GM23338 (cell line): ENCODE measurements around the gene MYRF. TPM values are rescaled to one million over a fixed set of nuclear protein-coding genes. Genes with fewer than 3 reads are reported as not detected.

Source experiments
- ATAC-seq: fragments of 200-7000 bp; cut with Tn5 transposase; 3 replicates; pipeline ENCODE4 v1.9.1; 2020
- DNase-seq: peaks from one replicate; pipeline ENCODE4 v3.0.0-alpha.2; 2015; ENCODE audit warnings: low spot score
- H2AFZ ChIP-seq: fragments of 200-600 bp; sonication (generic); 2 replicates; pipeline ENCODE4 v1.8.0; 2016; ENCODE audit warnings: antibody characterized with exemption, mild to moderate bottlenecking, moderate library complexity
- H3F3A ChIP-seq: fragments of 200-600 bp; sonication (generic); replicated peaks from 2 replicates; pipeline ENCODE4 v1.8.0; 2017; ENCODE audit warnings: antibody characterized with exemption, mixed run types, low read depth
- H3K27ac ChIP-seq: fragments of 200-600 bp; sonication (generic); 2 replicates; pipeline ENCODE4 v1.6.1; 2016; ENCODE audit warnings: low read depth
- H3K27me3 ChIP-seq: fragments of 200-600 bp; sonication (generic); 2 replicates; pipeline ENCODE4 v1.8.0; 2016; ENCODE audit warnings: mild to moderate bottlenecking, mixed run types, moderate library complexity; ENCODE audit not compliant: insufficient read depth
- H3K36me3 ChIP-seq: fragments of 200-600 bp; sonication (generic); 2 replicates; pipeline ENCODE4 v1.8.0; 2016; ENCODE audit warnings: mild to moderate bottlenecking; ENCODE audit not compliant: insufficient read depth
- H3K4me1 ChIP-seq: fragments of 200-600 bp; sonication (generic); 2 replicates; pipeline ENCODE4 v1.8.0; 2016; ENCODE audit warnings: mild to moderate bottlenecking, moderate library complexity; ENCODE audit not compliant: insufficient read depth
- H3K4me2 ChIP-seq: fragments of 200-600 bp; sonication (generic); 2 replicates; pipeline ENCODE4 v1.7.1; 2017; ENCODE audit warnings: mixed run types
- H3K4me3 ChIP-seq: fragments of 200-600 bp; sonication (generic); 2 replicates; pipeline ENCODE4 v1.6.1; 2016; ENCODE audit warnings: mixed run types
- H3K79me2 ChIP-seq: fragments of 200-600 bp; sonication (generic); replicated peaks from 2 replicates; pipeline ENCODE4 v1.8.0; 2017; ENCODE audit warnings: mild to moderate bottlenecking; ENCODE audit not compliant: insufficient read depth
- H3K9me2 ChIP-seq: fragments of 200-600 bp; sonication (generic); 2 replicates; pipeline ENCODE4 v1.8.0; 2017; ENCODE audit not compliant: insufficient read depth
- H4K20me1 ChIP-seq: fragments of 200-600 bp; sonication (generic); replicated peaks from 2 replicates; pipeline ENCODE4 v1.8.0; 2017; ENCODE audit warnings: mild to moderate bottlenecking; ENCODE audit not compliant: insufficient read depth
- H3K27ac Mint-ChIP-seq: 2 replicates; pipeline ENCODE4 v1.8.0; 2020; ENCODE audit warnings: inconsistent platforms, mild to moderate bottlenecking, moderate library complexity, mixed read lengths
- H3K27me3 Mint-ChIP-seq: 3 replicates; pipeline ENCODE4 v1.8.0; 2022; ENCODE audit warnings: low read depth, mild to moderate bottlenecking, moderate library complexity, mixed read lengths, inconsistent platforms; ENCODE audit not compliant: insufficient read depth, poor library complexity
- H3K36me3 Mint-ChIP-seq: 3 replicates; pipeline ENCODE4 v1.8.0; 2021; ENCODE audit warnings: low read depth, mild to moderate bottlenecking, inconsistent platforms, moderate library complexity, mixed read lengths
- H3K4me1 Mint-ChIP-seq: 3 replicates; pipeline ENCODE4 v1.8.0; 2020; ENCODE audit warnings: mild to moderate bottlenecking, inconsistent platforms, mixed read lengths
- H3K4me3 Mint-ChIP-seq: 3 replicates; pipeline ENCODE4 v1.8.0; 2021; ENCODE audit warnings: moderate library complexity, mild to moderate bottlenecking, inconsistent platforms, mixed read lengths
- H3K9me3 Mint-ChIP-seq: 3 replicates; pipeline ENCODE4 v1.8.0; 2020; ENCODE audit warnings: moderate library complexity, mild to moderate bottlenecking, inconsistent platforms, mixed read lengths
- CREB1 ChIP-seq: fragments of 250-450 bp; sonication (Bioruptor Pico); IDR thresholded peaks from 2 replicates; pipeline ENCODE4 v1.5.0; 2020; ENCODE audit warnings: low read depth, mild to moderate bottlenecking, moderate library complexity
- CTCF ChIP-seq, 2 experiments: fragments of 200-600 bp in 1 of 2; sonication (generic) in 1 of 2; conservative IDR thresholded peaks; 2 replicates each; pipeline versions ENCODE4 v1.5.1 to v1.6.1; 2016 to 2017; ENCODE audit warnings: antibody characterized with exemption in 2 of 2, low read depth in 2 of 2, mild to moderate bottlenecking in 2 of 2, moderate library complexity in 1 of 2
- ETS1 ChIP-seq: IDR thresholded peaks from 2 replicates; pipeline ENCODE4 v1.6.1; 2016; ENCODE audit warnings: antibody characterized with exemption
- EZH2phosphoT487 ChIP-seq: fragments of 200-600 bp; sonication (generic); IDR thresholded peaks from one replicate; pipeline ENCODE4 v1.8.1; 2018; ENCODE audit warnings: antibody characterized with exemption; ENCODE audit not compliant: unreplicated experiment
- JUNB ChIP-seq: IDR thresholded peaks from one replicate; pipeline ENCODE4 v1.6.1; 2016; ENCODE audit warnings: antibody characterized with exemption; ENCODE audit not compliant: unreplicated experiment
- NANOG ChIP-seq: IDR thresholded peaks from 2 replicates; pipeline ENCODE4 v1.6.1; 2016; ENCODE audit warnings: antibody characterized with exemption, borderline replicate concordance
- POLR2AphosphoS5 ChIP-seq: IDR thresholded peaks from 2 replicates; pipeline ENCODE4 v1.6.1; 2016; ENCODE audit warnings: antibody characterized with exemption, low read depth
- REST ChIP-seq: IDR thresholded peaks from one replicate; pipeline ENCODE4 v1.6.1; 2018; ENCODE audit warnings: antibody characterized with exemption; ENCODE audit not compliant: unreplicated experiment
- STAT1 ChIP-seq: IDR thresholded peaks from one replicate; pipeline ENCODE4 v1.6.1; 2016; ENCODE audit warnings: antibody characterized with exemption; ENCODE audit not compliant: unreplicated experiment
- ZNF114 ChIP-seq: fragments of 250-450 bp; sonication (Bioruptor Pico); IDR thresholded peaks from 2 replicates; pipeline ENCODE4 v1.5.0; 2020; ENCODE audit warnings: mild to moderate bottlenecking, moderate library complexity
- ZNF462 ChIP-seq: fragments of 250-450 bp; sonication (Bioruptor Pico); IDR thresholded peaks from 2 replicates; pipeline ENCODE4 v1.5.0; 2020; ENCODE audit warnings: mild to moderate bottlenecking, moderate library complexity
- polyA plus RNA-seq: library from polyadenylated mRNA; unstranded; fragments of >200 nt; fragmentation: Nextera tagmentation; extraction: Ambion mirVana; gene quantifications from 2 replicates; pipeline ENCODE4 v1.2.1, GENCODE V29; 2016
- total RNA-seq: library from RNA; depleted of rRNA; stranded (reverse); fragments of >200 nt; shearing (Covaris generic); gene quantifications from 2 replicates; pipeline ENCODE4 v1.2.3, GENCODE V29; 2014

MYRF gene
- total and polyA plus RNA-seq, 2 experiments from 2014 or later, result 1.9 to 5.5 TPM

- ATAC-seq (peak; percentile 9), DNase-seq (no peak)
- no peaks in the 10 kb centered on the region for H3K9me2 ChIP-seq
- no peaks in the 10 kb centered on the region; the same call in 2 of the 3 replicates for H3K36me3 Mint-ChIP-seq
- H3K4me1 ChIP-seq, result peaks cover 23% of the 10 kb centered on the region
- H3K4me1 Mint-ChIP-seq, result peaks cover 31% of the 10 kb centered on the region
- H2AFZ ChIP-seq, result peak overlapping the region; percentile 94; the same call in 1 of the 2 replicates
- H3K27ac Mint-ChIP-seq, result no peak overlapping the region
- H3K4me2 ChIP-seq, result peak overlapping the region; percentile 89
- H4K20me1 ChIP-seq, result peaks cover 3% of the 10 kb centered on the region; the same call in 1 of the 2 replicates
- no peaks in the 10 kb centered on the region for H3K79me2 ChIP-seq
- peak overlapping the region; percentile 71 for H3K4me3 Mint-ChIP-seq
- H3K27me3 ChIP-seq, result peaks cover 32% of the 10 kb centered on the region
- no peak overlapping the region for H3K27ac ChIP-seq
- no peaks in the 10 kb centered on the region for H3K9me3 Mint-ChIP-seq
- peaks cover 33% of the 10 kb centered on the region for H3K27me3 Mint-ChIP-seq
- H3F3A ChIP-seq, result peaks cover 4% of the 10 kb centered on the region; the same call in 1 of the 2 replicates
- H3K4me3 ChIP-seq, result peak overlapping the region; percentile 71
- TF ChIP-seq NANOG, result no peak
- no peak for TF ChIP-seq ZNF462 (CRISPR knock-in tag)
- no peak for TF ChIP-seq JUNB
- TF ChIP-seq CREB1, result no peak
- no peak for TF ChIP-seq POLR2AphosphoS5
- no peak for TF ChIP-seq REST
- TF ChIP-seq EZH2phosphoT487, result no peak
- TF ChIP-seq CTCF (conservative IDR thresholded peaks at IDR 0.05; ENCODE audit: low read depth in 2 of 2), result no peak
- no peak for TF ChIP-seq ZNF114 (CRISPR knock-in tag)
- TF ChIP-seq ETS1, result no peak
- no peak for TF ChIP-seq STAT1
- H3K36me3 ChIP-seq, result no peaks in the 10 kb centered on the region
Observed at GRCh38 chr11:61752925-61753521, 587 bp downstream of the MYRF start.
